Measurements from ENCODE around the gene ATL3.
"Not testable (repeated sequence)": the region's sequence is repeated elsewhere in the genome, so short reads cannot be mapped to it uniquely, and the experiment has no call there.

The ATL3 gene

GRCh38 chr11:63590024-63590788 lies 81.0 kb downstream of the ATL3 start:
- no peak for DNase-seq (ENCODE audit: low read depth in 2 of 3, low spot score in 1 of 3)

DNA sequence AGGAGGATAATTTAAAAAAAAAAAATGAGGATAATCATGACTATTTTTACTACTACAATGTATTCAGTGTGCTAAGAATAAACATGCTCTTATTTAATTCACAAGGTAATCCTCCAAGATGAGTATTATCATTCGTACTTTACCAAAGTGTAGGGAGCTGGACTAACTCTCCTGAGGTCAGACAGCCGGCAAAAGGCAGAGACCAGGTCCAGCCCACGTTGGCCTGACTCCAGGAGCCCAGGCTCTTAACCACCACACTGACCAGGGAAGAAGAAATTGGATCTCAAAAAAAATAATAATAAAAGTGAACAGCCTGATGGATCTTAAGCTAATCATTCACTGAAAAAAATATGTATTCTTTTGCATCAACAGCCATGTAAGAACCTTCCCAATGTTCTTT lies 82.2 kb downstream of the ATL3 start:
- DNase-seq (ENCODE audit: low read depth in 2 of 3, low spot score in 1 of 3): no peak

- DNase-seq (ENCODE audit: low read depth in 2 of 3, low spot score in 1 of 3): no peak
Measured at GRCh38 chr11:63586451-63587166, 84.6 kb downstream of the ATL3 start.

GRCh38 chr11:63583357-63583677 lies 87.9 kb downstream of the ATL3 start:
- DNase-seq (ENCODE audit: low read depth in 2 of 3, low spot score in 1 of 3): no peak

GRCh38 chr11:63581224-63581623 lies 90.0 kb downstream of the ATL3 start:
- DNase-seq (ENCODE audit: low read depth in 2 of 3, low spot score in 1 of 3): not testable (repeated sequence)

GRCh38 chr11:63578882-63579281 lies 92.3 kb downstream of the ATL3 start:
- not testable (repeated sequence) for DNase-seq (ENCODE audit: low read depth in 2 of 3, low spot score in 1 of 3)

DNA sequence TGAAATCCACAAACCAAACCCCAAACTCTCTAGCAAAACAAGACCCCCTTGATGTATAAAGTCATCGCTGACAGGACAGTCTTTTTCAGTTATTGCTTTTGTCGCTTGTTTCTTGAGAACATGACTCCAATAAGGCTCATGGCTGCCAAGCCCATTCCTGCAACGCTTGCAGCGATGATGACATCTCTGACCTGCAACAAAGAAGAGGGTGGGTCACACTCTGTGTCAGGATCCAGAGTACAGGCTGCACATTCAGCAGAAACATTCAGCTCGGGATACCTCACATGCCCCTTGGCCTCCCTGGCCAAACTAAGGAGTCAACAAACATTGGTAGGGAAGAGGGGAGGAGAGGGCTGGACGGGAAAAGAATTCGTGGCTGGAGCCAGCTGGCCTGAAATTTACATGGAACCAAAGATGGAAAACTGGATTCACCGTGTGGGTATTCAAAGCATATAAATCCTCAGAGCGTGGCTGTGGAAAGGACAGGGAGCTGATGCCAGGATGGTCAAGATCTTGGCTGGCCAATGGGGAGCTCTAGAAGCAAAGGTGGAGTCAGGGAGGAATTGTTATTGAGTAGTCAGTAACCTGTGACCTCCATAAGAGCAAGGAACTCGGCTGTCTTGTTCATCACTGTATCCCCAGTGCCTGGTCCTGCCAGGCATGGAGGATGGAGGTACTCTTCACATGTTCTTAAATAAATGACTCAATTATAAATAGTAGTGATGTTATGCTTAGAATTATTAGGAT lies 96.1 kb downstream of the ATL3 start:
- no peak for DNase-seq (ENCODE audit: low read depth in 2 of 3, low spot score in 1 of 3)
